Naive thymus-derived CD8-positive, alpha-beta T cell (primary cell): ENCODE data around the gene RENBP. TPM values are rescaled to one million over a fixed set of nuclear protein-coding genes. Genes with fewer than 3 reads are reported as not detected.

Experiments
- ATAC-seq, 2 donors: fragments of 150-1000 bp; cut with Tn5 transposase in 1 of 2; sonication (Bioruptor Pico), chemical (Tn5 transposase) in 1 of 2; 1 replicate in 1 of 2; 2 replicates in 1 of 2; pipeline ENCODE4 v1.10.0; 2021; ENCODE audit warnings: mild to moderate bottlenecking in 2 of 2, moderate library complexity in 2 of 2
- POLR2A ChIA-PET: fragments of 350-600 bp; sonication (Branson Sonifier 250); formaldehyde crosslinking; loops from one replicate; lab custom pipeline; 2021; ENCODE audit warnings: antibody characterized with exemption; lab: Charles Lee
- DNase-seq, 10 donors: peaks; one replicate each; pipeline versions ENCODE4 v3.0.0 to v3.0.0-alpha.2; 2020 to 2022
- H3K27ac Mint-ChIP-seq, 10 donors: one replicate each; pipeline ENCODE4 v1.8.0; 2020 to 2022; ENCODE audit warnings: mild to moderate bottlenecking in 10 of 10, mixed read lengths in 10 of 10, moderate library complexity in 4 of 10, inconsistent platforms in 1 of 10
- H3K27me3 Mint-ChIP-seq, 5 donors: one replicate each; pipeline ENCODE4 v1.8.0; 2021 to 2022; ENCODE audit warnings: mixed read lengths in 5 of 5
- H3K36me3 Mint-ChIP-seq, 3 donors: one replicate each; pipeline ENCODE4 v1.8.0; 2020 to 2022; ENCODE audit warnings: mixed read lengths in 3 of 3, mild to moderate bottlenecking in 2 of 3, inconsistent platforms in 1 of 3
- H3K4me1 Mint-ChIP-seq, 4 donors: one replicate each; pipeline ENCODE4 v1.8.0; 2021 to 2022; ENCODE audit warnings: mixed read lengths in 4 of 4
- H3K4me3 Mint-ChIP-seq, 10 donors: one replicate each; pipeline ENCODE4 v1.8.0; 2020 to 2022; ENCODE audit warnings: mild to moderate bottlenecking in 10 of 10, mixed read lengths in 10 of 10, moderate library complexity in 6 of 10, inconsistent platforms in 1 of 10
- H3K9me3 Mint-ChIP-seq, 9 donors: one replicate each; pipeline ENCODE4 v1.8.0; 2020 to 2022; ENCODE audit warnings: mixed read lengths in 9 of 9, mild to moderate bottlenecking in 3 of 9, inconsistent platforms in 1 of 9, moderate library complexity in 1 of 9
- polyA plus RNA-seq, 3 donors: library from polyadenylated mRNA; unstranded; fragments of 300-500 nt; fragmentation: Illumina TruSeq; gene quantifications; one replicate each; pipeline ENCODE4 v1.2.3, GENCODE V29; 2021
- total RNA-seq, 8 experiments: library from RNA in 2 of 8; stranded (reverse) in 2 of 8; gene quantifications; one replicate each; pipeline ENCODE4 v1.2.3 and lab custom pipeline; 2021 to 2026

RENBP gene
- total and polyA plus RNA-seq, 5 experiments from 2014 or later = 0.49 to 18.2 (median 0.96) TPM

DNA sequence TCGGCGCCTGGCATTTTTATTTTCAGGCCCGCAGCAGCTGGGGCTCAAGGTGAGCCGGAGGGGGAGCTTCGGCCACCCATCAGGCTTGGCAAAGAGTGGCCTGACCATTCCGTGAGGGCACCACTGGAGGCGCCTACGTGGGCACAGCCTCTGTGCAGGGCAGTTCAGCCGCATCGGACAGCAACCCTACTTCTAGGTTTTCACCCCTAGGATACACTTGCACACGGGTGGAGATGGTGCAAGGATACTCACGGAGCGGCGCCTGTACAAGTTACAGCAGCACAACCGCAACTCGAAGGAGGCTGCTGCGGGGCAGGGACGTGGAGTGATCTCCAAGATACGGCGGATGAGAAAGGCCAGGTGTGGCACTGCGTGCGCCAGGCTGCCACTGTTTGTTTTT, 16.3 kb upstream of the RENBP start:
- Mint-ChIP-seq H3K4me3 (no peak overlapping the region), H3K9me3 (no peaks in the 10 kb centered on the region), H3K4me1 (peaks cover 0 to 16% (median 10%) of the 10 kb centered on the region in 4 donors), H3K27ac (peak overlapping the region in 1 of 10 donors; percentile 9), H3K36me3 (peaks cover 0 to 49% (median 0%) of the 10 kb centered on the region in 3 donors), H3K27me3 (no peaks in the 10 kb centered on the region)
- POLR2A ChIA-PET = no interaction called here
- no peak for DNase-seq
- ATAC-seq = no peak

DNA sequence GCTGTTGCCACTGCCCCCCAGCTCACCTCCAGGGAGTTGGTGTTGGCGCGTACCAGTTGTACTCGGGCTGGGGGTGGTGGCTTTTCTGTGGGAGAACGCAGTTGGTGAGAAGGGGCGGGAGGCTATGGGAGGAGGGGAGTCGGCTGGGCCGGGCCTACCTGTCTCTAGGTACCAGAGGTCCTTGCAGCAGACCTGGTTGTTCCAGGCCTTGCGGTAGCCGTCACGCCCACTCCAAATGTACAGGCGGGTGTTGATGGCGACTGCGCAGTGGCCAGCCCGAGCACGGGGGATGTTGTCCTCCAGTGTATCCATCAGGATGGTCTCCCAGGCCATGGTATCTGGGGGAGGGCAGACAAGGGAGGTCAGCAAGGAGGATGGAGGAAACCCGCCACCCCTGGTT, 15.6 kb upstream of the RENBP start:
- peaks cover 0 to 52% (median 0%) of the 10 kb centered on the region in 3 donors for H3K36me3 Mint-ChIP-seq

DNA sequence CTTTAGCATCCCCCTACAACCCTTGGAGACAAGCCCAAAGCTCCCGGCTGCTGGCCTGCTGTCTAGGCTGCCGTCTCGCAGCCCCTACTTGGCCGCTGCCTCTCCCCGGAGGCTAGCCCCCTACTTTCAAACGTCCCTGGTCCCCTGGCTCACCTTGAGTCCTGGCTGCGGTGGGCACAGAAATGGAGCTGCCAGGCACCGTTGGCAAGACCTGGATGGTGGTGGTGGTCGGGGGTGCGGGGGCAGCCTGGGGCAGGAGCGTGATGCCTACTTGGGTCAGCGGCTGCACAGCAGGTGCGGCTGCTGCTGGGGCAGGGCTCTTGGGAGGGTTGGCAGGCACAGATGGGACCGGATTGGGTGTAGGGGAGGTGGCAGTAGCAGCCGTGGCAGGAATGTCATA, 15.2 kb upstream of the RENBP start:
- H3K27ac Mint-ChIP-seq = peak overlapping the region in 1 of 10 donors; percentile 76
- H3K4me1 Mint-ChIP-seq = peaks cover 0 to 5% (median 2%) of the 10 kb centered on the region in 4 donors
- H3K4me3 Mint-ChIP-seq = no peak overlapping the region
- POLR2A ChIA-PET = no interaction called here
- no peak for DNase-seq
- no peaks in the 10 kb centered on the region for H3K9me3 Mint-ChIP-seq
- ATAC-seq = no peak
- peaks cover 0 to 52% (median 0%) of the 10 kb centered on the region in 3 donors for H3K36me3 Mint-ChIP-seq
- H3K27me3 Mint-ChIP-seq = no peaks in the 10 kb centered on the region

More for the DNA sequence above, 15.6 kb upstream of the RENBP start:
- Mint-ChIP-seq H3K4me3 (no peak overlapping the region), H3K27me3 (no peaks in the 10 kb centered on the region), H3K9me3 (no peaks in the 10 kb centered on the region), H3K27ac (peak overlapping the region in 1 of 10 donors; percentile 76), H3K4me1 (peaks cover 0 to 9% (median 4%) of the 10 kb centered on the region in 4 donors)
- DNase-seq = no peak
- ATAC-seq = no peak
- POLR2A ChIA-PET = no interaction called here

DNA sequence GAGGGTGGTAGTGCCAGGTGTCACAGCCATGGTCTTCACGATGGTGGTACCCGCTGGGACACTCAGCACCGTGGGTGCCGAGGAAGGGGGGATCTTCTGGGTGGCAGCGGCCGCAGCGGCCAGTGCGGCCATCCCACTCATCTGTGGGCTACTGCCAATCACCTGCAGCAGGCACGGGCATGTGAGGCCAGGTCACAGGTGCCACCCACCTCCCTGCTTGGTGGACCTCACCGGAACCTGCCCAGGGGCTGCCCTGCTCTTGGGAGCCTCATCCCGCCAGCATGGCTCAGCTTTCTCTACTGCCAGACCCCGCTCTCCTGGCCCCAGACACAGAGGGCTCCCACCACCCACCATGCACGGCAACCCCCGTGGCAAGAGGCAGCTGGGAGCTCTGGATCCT, 14.2 kb upstream of the RENBP start:
- Mint-ChIP-seq H3K27me3 (no peaks in the 10 kb centered on the region), H3K4me3 (no peak overlapping the region), H3K9me3 (no peaks in the 10 kb centered on the region), H3K27ac (no peak overlapping the region), H3K36me3 (peaks cover 0 to 56% (median 0%) of the 10 kb centered on the region in 3 donors), H3K4me1 (peaks cover 0 to 4% (median 0%) of the 10 kb centered on the region in 4 donors)
- DNase-seq (no peak), ATAC-seq (no peak)
- POLR2A ChIA-PET = interaction anchor here (1.8 kb wide), 1 partner anchor 8 kb away, joined by 6 read pairs; no protein-coding TSS in a partner anchor

DNA sequence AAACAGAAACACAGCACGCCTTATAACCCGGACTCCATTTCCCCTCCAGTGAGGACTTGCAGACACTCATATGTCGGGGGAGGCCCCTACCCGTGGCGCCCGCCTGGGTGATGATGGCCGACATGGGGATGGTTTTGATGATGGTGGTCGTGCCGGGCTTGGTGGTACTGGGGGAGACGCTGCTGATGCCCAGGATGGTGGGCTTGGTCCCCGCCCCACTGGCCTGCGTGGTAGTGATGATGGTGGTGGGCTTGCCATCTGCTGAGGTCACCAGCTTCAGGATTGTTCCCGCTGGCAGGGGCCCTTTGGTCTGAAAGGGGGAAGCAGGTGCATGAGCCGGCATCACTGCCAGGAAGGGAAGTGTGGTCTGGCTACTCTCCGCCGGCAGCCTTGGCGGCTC, 12.8 kb upstream of the RENBP start:
- Mint-ChIP-seq H3K4me3 (no peak overlapping the region), H3K4me1 (peaks cover 0 to 5% (median 1%) of the 10 kb centered on the region in 4 donors), H3K9me3 (no peaks in the 10 kb centered on the region), H3K36me3 (peaks cover 0 to 55% (median 0%) of the 10 kb centered on the region in 3 donors), H3K27ac (no peak overlapping the region), H3K27me3 (no peaks in the 10 kb centered on the region)
- no peak for ATAC-seq
- peak in 1 of 10 donors; percentile 23 for DNase-seq
- POLR2A ChIA-PET = no interaction called here

DNA sequence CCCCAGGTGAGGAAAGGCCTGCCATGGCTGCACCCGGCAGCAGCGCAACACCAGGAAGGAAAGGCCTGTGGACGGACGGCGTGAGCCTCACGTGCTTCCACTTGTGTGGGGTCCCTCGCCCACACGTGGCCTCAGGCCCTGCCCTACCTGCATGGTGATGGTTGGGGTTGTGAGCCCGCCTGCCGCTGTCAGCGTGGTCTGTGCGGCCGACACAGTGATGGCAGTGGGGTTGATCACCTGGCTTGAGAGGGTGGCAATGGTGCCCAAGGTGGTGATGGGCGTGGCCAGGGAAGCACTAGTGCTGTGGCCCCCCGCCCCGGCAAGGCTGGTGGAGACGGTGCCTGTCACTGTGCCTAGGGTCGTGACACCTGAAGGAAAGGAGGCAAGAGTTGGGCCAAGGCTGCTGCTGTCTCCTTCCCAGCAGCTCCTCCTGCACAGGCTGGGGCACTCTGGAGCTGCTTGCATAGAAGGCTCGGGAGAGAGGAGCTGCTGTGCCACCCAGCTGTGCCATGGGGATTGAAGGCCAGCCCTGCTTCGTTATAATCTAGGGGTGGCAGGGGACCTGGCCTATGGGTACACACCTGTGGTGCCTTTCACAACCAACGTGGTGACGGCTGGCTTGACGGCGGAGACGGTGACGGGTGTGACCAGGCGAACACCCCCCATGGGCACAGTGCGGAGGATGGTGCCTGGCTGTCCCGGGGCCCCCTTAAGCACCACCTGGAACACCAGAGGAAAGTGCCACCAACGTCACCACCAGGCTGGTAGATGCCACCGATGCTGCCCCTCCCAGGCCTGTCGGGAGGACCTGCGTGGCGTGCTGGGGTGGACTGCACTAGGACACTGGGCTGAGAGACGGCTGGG, 11.8 kb upstream of the RENBP start:
- Mint-ChIP-seq H3K9me3 (no peaks in the 10 kb centered on the region), H3K27ac (peak overlapping the region in 1 of 10 donors; percentile 49), H3K36me3 (peaks cover 0 to 54% (median under 1%) of the 10 kb centered on the region in 3 donors), H3K4me1 (peaks cover 0 to 5% (median 1%) of the 10 kb centered on the region in 4 donors), H3K4me3 (no peak overlapping the region), H3K27me3 (no peaks in the 10 kb centered on the region)
- ATAC-seq (no peak), DNase-seq (no peak)
- POLR2A ChIA-PET = no interaction called here

DNA sequence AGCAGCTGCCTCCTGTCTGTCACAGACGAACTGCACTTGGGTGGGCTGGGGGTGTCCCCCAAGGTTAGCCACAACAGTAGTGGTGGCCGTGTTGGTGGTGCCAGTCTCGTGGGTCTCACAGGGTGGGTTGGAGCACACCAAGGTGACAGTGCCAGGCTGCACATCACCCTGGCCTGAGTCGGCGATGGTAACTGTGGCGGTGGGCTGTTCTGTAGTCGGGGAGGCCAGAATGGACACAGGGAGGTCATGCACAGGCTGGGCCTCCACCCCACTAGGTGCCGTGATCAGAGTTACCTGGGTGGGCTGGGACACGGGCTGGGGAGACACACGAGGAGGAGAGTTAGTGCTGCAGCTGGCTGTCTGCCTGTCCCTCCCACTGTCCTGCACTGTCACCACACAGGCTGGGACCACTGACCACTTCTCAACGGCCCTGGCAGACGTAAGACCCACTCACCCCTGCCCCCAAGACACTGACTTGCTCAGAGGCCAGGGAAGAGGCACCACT, 10.8 kb upstream of the RENBP start:
- ATAC-seq (no peak), DNase-seq (no peak)
- H3K36me3 Mint-ChIP-seq = peaks cover 0 to 54% (median 2%) of the 10 kb centered on the region in 3 donors
- POLR2A ChIA-PET = no interaction called here
- H3K9me3 Mint-ChIP-seq = no peaks in the 10 kb centered on the region
- no peaks in the 10 kb centered on the region for H3K27me3 Mint-ChIP-seq
- H3K4me3 Mint-ChIP-seq = no peak overlapping the region
- H3K27ac Mint-ChIP-seq = peak overlapping the region in 1 of 10 donors; percentile 28
- H3K4me1 Mint-ChIP-seq = peaks cover 0 to 6% (median 1%) of the 10 kb centered on the region in 4 donors

DNA sequence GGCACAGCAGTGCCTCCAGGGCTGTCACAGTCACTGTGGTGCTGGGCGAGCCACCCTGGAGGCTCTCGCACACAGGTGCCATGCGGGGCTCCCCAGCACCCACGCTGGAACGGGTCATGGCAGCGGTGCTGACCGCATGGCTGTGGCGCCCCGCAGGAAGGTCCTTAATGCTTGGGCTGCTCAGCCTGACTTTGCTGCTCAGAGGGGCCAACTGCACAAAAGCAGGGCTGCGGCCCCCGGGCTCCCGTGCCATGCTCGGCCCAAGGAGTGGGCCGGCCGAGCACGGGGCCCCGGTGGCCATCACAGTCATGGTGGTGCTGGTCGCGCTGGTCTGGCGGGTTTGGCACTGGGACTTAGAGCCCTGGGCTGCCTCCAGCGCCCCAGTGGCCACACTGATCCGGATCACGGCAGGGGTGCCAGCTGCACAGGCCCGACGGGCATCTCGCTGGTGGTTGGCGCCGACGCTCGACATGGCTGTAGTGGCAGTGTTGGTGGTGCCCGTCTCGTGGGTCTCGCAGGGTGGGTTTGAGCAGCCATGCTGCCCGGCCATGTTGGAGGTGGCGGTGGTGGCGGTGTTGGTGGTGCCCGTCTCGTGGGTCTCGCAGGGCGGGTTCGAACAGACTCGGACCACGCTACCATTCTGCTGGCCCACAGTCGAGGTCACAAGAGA, 10.2 kb upstream of the RENBP start:
- POLR2A ChIA-PET = no interaction called here
- peaks cover 0 to 53% (median 2%) of the 10 kb centered on the region in 3 donors for H3K36me3 Mint-ChIP-seq

DNA sequence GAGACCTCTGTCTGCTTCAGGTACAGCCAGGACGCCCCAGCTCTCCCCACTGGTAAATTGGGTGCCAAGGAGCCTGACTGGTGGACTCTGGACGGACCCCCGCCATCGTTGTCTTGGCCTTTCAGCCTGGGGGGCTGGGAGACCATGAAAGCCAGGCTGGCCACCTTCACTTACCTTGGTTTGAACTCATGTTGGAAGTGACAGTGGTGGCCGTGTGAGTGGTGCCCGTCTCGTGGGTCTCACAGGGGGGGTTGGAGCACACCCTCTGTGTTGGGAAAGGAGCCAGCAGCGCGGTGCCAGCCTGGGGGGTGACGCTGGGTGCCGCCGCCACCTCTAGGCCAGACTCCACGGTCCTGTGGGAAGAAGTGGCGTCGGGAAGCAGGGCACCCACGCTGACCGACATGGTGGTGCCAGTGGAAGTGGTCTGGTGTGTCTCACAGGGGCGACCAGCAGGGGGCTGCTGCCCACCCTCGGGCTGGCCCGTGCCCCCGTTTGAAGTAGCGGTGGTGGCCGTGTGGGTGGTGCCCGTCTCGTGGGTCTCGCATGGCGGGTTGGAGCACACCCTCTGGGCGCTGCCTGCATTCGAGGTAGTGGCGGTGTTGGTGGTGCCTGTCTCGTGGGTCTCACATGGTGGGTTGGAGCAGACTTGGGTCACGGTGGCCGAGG, 9.6 kb upstream of the RENBP start:
- Mint-ChIP-seq H3K9me3 (no peaks in the 10 kb centered on the region), H3K4me3 (no peak overlapping the region), H3K27me3 (no peaks in the 10 kb centered on the region), H3K36me3 (peaks cover 0 to 54% (median 2%) of the 10 kb centered on the region in 3 donors), H3K4me1 (peaks cover 0 to 11% (median 5%) of the 10 kb centered on the region in 4 donors), H3K27ac (peak overlapping the region in 7 of 10 donors; percentile 14 to 83 (median 65))
- POLR2A ChIA-PET = interaction anchor here (0.6 to 16.5 kb wide), 2 partner anchors 25 to 112 kb away, joined by 3 to 388 read pairs; partner anchors contain the start of genes ARHGAP4 and NAA10
- DNase-seq (no peak), ATAC-seq (no peak)

More for the DNA sequence above, 10.2 kb upstream of the RENBP start:
- no peaks in the 10 kb centered on the region for H3K9me3 Mint-ChIP-seq
- ATAC-seq (no peak), DNase-seq (peak in 1 of 10 donors; percentile 43)
- peaks cover 0 to 7% (median 1%) of the 10 kb centered on the region in 4 donors for H3K4me1 Mint-ChIP-seq
- no peak overlapping the region for H3K4me3 Mint-ChIP-seq
- H3K27me3 Mint-ChIP-seq = no peaks in the 10 kb centered on the region
- H3K27ac Mint-ChIP-seq = peak overlapping the region in 5 of 10 donors; percentile 28 to 83 (median 65)

DNA sequence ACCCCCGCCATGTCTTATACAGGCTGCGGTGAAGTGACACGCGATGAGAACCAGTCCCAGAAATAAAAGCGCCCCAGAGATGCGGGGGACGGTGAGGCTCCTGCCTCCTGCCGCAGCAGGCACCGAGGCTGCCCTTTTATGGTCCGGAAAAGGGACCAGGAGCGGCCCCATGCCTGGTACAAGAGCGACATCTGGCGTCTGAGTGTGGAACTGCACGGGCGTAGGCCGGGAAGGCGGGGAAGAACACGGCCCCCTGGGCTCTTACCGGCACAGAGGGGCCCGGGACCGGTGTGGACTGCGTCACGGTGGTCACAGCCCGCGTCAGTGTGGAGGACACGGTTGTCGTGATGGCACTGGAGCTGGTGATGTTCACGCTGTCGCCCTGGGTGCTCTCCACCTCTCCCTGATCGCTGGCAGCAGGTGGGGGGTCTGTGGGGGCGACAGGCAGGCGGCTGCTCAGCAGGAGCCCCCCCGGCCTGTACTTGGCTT, 8.9 kb upstream of the RENBP start:
- peaks cover 0 to 17% (median 11%) of the 10 kb centered on the region in 4 donors for H3K4me1 Mint-ChIP-seq
- POLR2A ChIA-PET = interaction anchor here (0.6 to 16.5 kb wide), 2 partner anchors 25 to 112 kb away, joined by 3 to 388 read pairs; partner anchors contain the start of genes ARHGAP4 and NAA10
- no peaks in the 10 kb centered on the region for H3K9me3 Mint-ChIP-seq
- peak; percentile 61 to 89 (median 76) for DNase-seq
- peak overlapping the region in 7 of 10 donors; percentile 16 to 77 (median 62) for H3K27ac Mint-ChIP-seq
- H3K36me3 Mint-ChIP-seq = peaks cover 0 to 54% (median 2%) of the 10 kb centered on the region in 3 donors
- ATAC-seq = peak; percentile 72 to 77
- no peak overlapping the region for H3K4me3 Mint-ChIP-seq
- no peaks in the 10 kb centered on the region for H3K27me3 Mint-ChIP-seq

DNA sequence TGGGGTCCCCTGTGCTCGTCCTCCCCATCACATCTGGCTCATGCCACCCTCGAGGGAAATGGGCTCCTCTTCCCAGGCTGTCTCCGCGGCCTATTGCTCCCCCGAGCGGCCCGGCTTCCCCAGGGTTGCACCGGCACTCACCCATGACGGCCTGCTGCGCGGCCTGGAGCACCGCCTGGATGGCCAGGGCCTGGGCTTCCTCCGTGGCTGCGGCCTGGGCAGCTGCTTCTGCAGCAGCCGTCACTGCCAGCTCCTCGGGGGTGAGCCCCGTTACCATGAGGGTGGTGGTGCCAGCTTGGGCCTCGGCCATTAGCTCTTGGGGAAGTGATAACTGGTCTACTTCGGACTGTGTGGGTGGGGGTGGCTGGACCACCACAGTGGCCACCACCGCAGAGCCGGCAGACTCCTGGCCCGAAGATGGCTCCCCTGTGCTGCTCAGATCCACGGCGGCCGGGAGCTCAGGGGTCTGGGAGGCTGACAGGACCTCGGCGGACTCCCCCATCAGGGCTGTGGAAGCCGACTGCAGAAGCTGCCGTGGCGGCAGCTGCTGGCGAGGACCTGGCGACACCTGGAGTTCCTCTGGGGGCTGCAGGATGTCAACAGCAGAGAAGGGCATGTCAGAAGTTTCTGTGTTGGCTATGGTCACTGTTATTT, 8.1 kb upstream of the RENBP start:
- Mint-ChIP-seq H3K27me3 (no peaks in the 10 kb centered on the region), H3K4me3 (no peak overlapping the region), H3K27ac (peak overlapping the region in 4 of 10 donors; percentile 16 to 77 (median 38)), H3K4me1 (peaks cover under 1 to 19% (median 16%) of the 10 kb centered on the region in 4 donors), H3K9me3 (no peaks in the 10 kb centered on the region), H3K36me3 (peaks cover 0 to 54% (median 2%) of the 10 kb centered on the region in 3 donors)
- POLR2A ChIA-PET = interaction anchor here (16.5 kb wide), 1 partner anchor 24 kb away, joined by 388 read pairs; the partner anchor contains the start of genes ARHGAP4 and NAA10
- DNase-seq (no peak), ATAC-seq (no peak)
